Ramos (cell line): ENCODE measurements around the gene UMODL1.

Experiments used
- in situ Hi-C: fragments of 300-500 bp; cut with MboI; formaldehyde crosslinking; loops from one replicate; pipeline ENCODE4 v1.14.3; 2022; ENCODE audit warnings: low sequenced_read_pairs; ENCODE audit not compliant: unreplicated experiment

The UMODL1 gene

DNA sequence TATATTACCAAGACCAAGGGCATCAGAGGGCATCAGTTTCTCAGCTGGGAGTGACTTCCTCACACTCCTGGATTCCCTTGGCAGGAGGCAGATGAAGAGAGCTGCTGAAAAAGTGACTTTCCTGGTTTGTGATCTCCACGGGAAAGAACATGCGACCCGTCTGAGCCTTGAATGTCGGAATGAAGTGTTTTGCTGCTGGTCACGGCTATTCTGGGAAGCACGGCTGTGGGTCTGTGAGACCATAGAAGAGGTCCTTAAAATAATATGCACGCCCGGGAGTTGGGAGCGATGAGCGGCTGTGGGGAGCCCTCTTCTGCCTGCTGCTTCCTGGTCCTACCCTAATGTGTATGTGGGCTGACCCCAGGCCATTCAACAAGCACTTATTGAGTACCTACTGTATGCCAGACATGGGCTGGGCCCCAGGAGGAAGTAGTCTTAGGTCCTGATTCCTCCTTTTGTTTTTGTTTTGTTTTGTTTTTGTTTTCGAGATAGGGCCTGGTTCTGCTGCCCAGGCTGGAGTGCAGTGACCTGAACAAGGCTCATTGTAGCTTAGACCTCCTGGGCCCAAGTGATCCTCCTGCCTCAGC is 13.2 kb upstream of the UMODL1 start:
- in situ Hi-C loops, result no loop called here

DNA sequence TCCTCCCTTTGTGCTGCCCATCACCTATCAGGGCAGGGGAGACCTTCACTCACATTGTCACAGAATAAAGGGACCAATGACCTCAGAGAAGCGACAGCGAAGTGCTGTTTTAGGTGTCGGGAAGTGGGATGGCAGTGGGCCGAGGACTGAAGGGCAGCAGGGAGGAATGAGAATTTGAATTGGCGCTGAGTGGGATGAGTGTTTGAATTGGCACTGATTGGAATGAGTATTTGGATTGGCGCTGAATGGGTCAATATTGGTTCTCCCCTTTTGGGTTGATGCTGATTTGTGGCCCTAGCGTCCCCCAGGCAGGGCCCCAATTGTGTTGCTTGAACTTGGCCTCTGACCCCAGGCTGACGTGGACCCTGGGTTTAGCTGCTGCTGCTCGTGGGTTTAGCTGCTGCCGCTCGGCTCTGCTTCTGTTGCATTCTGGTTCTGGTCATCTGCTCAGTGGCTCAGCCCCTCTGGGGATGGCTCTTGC is 12.4 kb upstream of the UMODL1 start:
- in situ Hi-C loops, result no loop called here

DNA sequence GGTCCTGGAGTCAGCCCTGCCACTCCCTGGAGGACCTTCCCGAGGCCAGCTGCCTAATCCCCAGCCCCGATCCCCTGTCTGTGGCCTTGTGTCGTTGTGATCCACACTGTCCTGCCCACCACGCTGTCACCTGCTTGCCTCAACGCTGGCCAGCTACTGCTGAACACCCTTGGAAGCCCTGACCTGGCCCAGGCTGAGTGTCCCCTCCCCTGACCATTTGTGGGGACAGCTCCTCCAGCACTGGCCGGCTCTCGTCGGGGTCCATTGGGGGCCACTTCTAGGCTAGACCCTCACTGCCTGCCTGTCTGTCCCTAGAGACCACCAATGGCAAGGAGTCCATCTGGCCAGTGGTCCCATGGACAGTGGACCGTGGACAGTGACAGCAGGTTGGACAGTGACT is 12.0 kb upstream of the UMODL1 start:
- in situ Hi-C loops, result no loop called here

DNA sequence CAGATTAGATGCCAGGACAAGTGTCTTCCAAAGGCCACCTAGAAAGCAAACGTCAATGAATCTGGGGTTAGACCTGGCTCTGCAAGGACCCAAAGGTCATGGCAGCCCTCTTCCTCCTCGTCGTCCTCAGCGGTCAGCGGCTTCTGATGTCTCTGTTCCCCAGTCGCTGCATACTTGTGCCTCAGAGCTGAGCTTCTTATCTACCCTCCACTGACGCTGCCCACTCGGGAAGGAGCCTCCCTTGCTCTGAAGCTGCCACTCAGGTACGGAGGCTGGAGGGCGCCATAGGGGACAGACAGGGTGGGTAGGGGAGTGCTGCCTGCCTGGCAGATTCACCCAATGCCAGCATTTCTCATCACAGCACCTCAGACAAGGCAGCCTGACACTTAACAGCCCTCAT is 11.4 kb upstream of the UMODL1 start:
- in situ Hi-C loops, result loop anchor here (5.0 kb wide), 1 partner anchor 192 kb away; no protein-coding TSS in a partner anchor

DNA sequence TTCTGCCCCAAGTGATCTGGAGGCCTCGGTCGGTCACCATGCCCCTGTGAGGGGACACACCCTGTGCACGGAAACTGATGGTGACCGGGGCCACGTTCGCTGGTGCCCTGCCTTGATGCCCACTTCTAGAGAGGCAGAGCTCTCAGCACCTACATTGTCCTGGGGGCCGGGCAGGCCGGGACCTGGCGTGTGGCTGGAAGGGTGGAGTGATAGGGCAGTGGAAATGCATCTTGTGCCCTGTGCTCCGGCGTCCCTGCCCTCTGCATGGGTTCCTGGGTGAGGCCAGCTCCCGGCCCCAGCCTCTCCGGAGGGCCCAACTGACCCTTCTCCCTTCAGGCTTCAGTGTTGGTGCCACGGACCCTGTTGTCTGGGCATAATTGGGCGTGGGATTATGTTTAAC is 11.0 kb upstream of the UMODL1 start:
- in situ Hi-C loops, result loop anchor here (5.0 kb wide), 1 partner anchor 193 kb away; no protein-coding TSS in a partner anchor

- in situ Hi-C loops, result loop anchor here (5.0 kb wide), 1 partner anchor 194 kb away; no protein-coding TSS in a partner anchor
These were observed 9.7 kb upstream of the UMODL1 start for GRCh38 chr21:42061195-42061985.

DNA sequence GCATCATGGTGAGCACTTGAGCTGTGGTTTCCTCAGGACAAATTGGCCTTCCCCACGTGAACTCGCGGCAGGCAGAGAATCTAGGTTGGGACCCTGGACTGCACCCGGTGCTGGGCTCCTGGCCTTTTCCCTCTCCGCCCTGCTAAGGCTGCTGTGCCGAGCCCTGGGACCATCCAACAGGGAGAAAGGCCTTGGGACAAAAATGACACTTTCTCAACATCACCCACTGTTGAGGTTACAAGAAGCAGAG is 9.2 kb upstream of the UMODL1 start:
- in situ Hi-C loops, result loop anchor here (5.0 kb wide), 1 partner anchor 195 kb away; no protein-coding TSS in a partner anchor

DNA sequence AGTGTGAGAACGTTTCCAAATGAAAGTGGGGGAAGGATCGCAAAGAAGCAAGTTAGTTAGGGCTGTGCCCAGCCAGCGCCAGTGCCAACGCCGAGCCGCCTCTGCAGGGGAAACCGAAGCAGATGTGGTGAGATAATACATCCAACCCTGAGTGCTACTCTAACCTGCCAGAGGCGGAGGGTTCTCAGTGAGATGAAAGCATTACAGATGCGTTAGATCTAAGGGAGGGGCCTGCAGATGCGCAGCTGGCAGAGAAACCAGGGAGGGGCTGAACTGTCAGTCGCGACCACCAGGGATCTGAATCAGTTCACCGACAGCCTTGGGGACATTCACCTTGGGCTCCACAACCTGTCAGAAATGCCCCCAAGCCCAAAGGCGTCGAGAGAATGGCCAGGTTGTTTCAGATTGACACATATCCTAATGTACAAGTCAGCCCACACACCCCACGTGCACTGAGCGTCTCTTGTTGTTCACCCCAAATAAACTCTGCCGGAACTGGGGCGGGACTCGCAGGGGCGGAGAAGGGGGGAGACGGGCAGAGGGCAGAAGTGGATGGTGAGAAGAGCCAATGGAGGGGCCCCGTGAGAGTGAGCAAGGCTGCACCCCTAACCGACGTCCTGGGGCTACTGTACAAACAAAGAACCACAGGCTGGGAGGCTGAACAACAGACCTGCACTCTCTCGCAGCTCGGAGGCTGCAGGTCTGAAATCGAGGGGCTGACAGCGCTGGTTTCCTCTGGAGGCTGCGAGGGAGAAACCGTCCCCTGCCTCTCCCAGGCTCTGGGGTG is 8.7 kb upstream of the UMODL1 start:
- in situ Hi-C loops, result loop anchor here (5.0 kb wide), 1 partner anchor 195 kb away; no protein-coding TSS in a partner anchor

DNA sequence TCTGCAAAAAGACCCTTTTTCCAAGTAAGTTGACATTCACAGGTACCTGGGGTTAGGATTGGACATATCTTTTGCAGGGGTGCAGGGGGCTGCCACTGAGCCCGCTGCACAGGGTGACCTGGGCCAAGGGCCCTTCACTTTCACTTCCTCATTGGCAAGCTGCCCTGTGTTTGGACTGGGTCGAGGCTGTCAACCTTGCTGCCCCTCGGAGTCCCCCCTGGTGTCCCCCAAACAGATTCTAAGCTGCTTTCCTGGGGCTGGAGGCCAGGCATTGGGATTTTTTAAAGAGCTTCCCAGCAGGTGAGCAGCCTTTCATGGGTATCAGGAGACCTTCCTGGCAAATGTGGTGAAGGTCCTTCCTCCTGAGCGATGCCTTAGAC is 7.9 kb upstream of the UMODL1 start:
- in situ Hi-C loops, result loop anchor here (5.0 kb wide), 1 partner anchor 196 kb away; no protein-coding TSS in a partner anchor

- in situ Hi-C loops, result loop anchor here (5.0 kb wide), 1 partner anchor 197 kb away; no protein-coding TSS in a partner anchor
These were observed 7.3 kb upstream of the UMODL1 start for GRCh38 chr21:42063571-42064521.

DNA sequence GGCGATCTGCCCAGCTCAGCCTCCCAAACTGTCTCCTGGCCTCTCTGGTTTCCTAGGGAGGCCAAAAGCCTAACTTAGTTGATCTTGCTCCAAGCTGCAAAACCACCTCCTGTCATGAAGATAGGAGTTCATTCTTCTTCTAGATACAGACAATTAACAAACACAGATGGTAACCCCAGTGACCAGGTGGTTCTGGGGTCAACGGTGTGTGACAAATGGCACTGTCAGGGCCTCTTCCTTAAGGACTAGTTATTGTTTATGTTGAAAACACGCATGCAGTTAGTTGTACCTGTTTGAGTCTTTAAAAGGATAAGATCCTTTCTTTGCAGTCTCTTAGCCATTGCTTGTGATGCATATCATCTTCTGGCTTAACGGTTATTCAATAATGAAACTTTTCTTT is 4.6 kb upstream of the UMODL1 start:
- in situ Hi-C loops, result no loop called here

DNA sequence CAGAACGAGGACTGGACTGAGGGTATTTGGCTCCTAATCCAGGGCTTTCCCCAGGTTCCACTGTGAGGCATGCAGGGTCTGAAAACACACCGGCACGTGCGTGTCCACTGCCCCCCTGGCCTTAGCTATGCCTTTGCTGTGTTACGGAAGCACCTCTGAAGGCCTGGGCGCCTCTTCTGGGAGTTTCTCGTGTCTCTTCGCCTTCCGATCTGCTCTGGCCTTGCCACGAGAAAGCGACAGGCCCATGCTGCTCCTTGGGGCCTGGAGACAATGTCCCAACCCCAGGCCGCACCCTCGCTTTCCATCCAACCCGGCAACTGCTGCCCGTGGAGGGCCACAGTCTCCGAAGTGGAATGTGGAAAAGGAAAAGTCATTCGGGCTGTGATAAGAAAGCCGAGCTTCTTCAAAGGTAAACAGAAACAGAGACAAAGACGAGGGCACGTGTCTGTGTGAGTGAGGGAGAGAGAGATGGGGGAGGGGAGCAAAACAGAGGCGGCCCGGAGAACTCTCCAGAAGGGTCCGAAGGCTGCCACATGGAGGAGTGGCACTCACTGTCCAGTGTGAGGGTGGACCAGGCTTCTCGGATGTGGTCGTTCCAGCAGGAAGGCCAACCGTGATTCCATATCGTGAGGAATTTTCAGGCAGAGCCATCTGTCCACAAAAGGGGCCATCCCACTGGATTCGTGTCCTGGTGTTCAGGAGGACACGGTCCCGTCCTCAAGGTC is 3.4 kb upstream of the UMODL1 start:
- in situ Hi-C loops, result no loop called here

DNA sequence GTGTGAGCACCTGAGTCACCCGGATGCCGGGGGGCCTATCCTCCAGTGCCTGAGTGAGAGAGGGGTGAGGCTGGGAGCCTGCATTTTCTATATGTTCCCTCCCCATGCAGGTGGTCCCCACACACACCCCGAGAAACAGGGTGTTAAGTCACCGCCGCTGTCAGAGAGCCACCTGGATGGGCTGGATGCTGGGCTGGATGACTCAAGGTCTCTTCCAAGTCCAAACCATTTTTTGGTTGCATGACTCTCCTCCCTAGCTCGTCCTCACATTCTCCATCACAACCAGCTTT is 2.9 kb upstream of the UMODL1 start:
- in situ Hi-C loops, result no loop called here

DNA sequence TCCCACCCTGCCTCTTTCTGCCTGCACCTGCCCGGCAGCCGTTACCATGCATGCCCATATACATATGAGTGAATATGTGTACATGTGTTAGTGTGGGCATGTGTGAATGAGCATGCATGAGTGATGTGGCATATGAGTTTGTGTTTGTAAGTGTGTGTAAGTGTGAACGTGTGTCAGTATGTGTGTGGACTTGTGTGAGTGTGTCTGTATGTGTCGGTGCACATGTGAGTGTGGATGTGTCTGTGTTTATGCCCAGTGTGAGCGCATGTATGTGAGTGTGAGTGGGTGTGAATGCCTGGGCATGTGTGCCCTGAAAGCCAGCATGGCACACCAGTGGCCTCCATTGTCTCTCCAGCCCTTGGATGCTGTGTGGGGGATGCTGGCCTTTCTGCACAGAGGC is 2.5 kb upstream of the UMODL1 start:
- in situ Hi-C loops, result no loop called here

- in situ Hi-C loops, result no loop called here
These were observed 1.8 kb upstream of the UMODL1 start for GRCh38 chr21:42069327-42069726.

- in situ Hi-C loops, result no loop called here
These were observed 1.3 kb upstream of the UMODL1 start for GRCh38 chr21:42069843-42070242.

GRCh38 chr21:42073145-42074099 is 2.3 kb downstream of the UMODL1 start:
- in situ Hi-C loops, result no loop called here

GRCh38 chr21:42075686-42076471 is 4.8 kb downstream of the UMODL1 start:
- in situ Hi-C loops, result no loop called here
